Activated CD8-positive, alpha-beta memory T cell treated with anti-CD3 and anti-CD28 coated beads, Interleukin-2, amount 10 ng/mL, durations not matched to agents 7 days and 5 days (primary cell): ENCODE data around the gene WTAP. TPM values are rescaled to one million over a fixed set of nuclear protein-coding genes. Genes with fewer than 3 reads are reported as not detected.
"Not testable (repeated sequence)": the region's sequence is repeated elsewhere in the genome, so short reads cannot be mapped to it uniquely, and the experiment has no call there.

Experiments
- ATAC-seq: fragments of 150-1000 bp; cut with Tn5 transposase; one replicate; pipeline ENCODE4 v1.10.0; 2021; ENCODE audit warnings: moderate library complexity
- CTCF ChIA-PET: fragments of 350-600 bp; sonication (Branson Sonifier 250); formaldehyde crosslinking; loops from one replicate; lab custom pipeline; 2021; ENCODE audit warnings: antibody characterized with exemption; lab: Charles Lee
- DNase-seq: peaks from one replicate; pipeline ENCODE4 v3.0.0-alpha.2; 2020
- H3K27ac Mint-ChIP-seq: one replicate; pipeline ENCODE4 v1.8.0; 2021; ENCODE audit warnings: mild to moderate bottlenecking, mixed read lengths
- H3K27me3 Mint-ChIP-seq: one replicate; pipeline ENCODE4 v1.8.0; 2021; ENCODE audit warnings: mixed read lengths
- H3K36me3 Mint-ChIP-seq: one replicate; pipeline ENCODE4 v1.8.0; 2021; ENCODE audit warnings: mild to moderate bottlenecking, mixed read lengths
- H3K4me1 Mint-ChIP-seq: one replicate; pipeline ENCODE4 v1.8.0; 2021; ENCODE audit warnings: mixed read lengths
- H3K4me3 Mint-ChIP-seq: one replicate; pipeline ENCODE4 v1.8.0; 2021; ENCODE audit warnings: mild to moderate bottlenecking, moderate library complexity, mixed read lengths
- H3K9me3 Mint-ChIP-seq: one replicate; pipeline ENCODE4 v1.8.0; 2022; ENCODE audit warnings: low read depth, mixed read lengths
- total RNA-seq, 2 experiments: library from RNA; stranded (reverse); gene quantifications; one replicate each; pipeline ENCODE4 v1.2.3, GENCODE V29; 2021

WTAP gene
- total RNA-seq, 2 experiments from 2014 or later = 103 to 128 TPM

GRCh38 chr6:159725208-159725607, 2.1 kb upstream of the WTAP start:
- H3K4me1 Mint-ChIP-seq = peaks cover 30% of the 10 kb centered on the region
- not testable (repeated sequence) for H3K27ac Mint-ChIP-seq

DNA sequence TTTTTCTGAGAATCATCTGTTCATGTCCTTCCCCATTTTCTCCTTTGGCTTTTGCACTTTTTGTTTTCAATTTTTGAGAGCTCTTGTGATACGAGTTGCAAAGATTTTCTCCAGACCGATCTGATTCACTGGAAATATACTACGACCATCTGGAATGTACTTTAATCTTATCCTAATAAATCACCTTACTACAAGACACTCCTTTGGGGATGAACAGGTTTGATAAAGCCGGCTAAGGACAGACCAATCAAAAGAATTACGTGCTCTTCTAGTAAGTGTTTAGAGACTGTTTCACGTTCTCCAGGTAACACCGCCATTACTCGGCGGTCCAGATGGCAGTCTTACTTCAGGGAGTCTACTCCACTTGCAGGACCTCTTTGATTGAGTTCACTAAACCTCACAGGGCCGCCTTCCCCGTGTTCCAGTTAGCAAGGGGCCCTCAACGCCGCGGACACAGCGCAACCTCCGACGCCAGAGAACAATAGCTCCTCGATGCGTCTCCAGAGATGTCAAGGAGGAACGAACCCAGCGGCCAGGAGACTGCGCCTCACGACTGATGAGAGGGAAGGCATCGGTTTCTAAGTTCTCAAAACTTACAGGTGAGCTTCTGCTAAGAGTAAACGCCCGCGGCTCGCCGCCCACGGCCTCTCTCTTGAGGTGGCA, 920 bp upstream of the WTAP start:
- H3K4me3 Mint-ChIP-seq = peak overlapping the region; percentile 88
- DNase-seq = no peak
- ATAC-seq = no peak
- H3K4me1 Mint-ChIP-seq = peaks cover 37% of the 10 kb centered on the region
- H3K36me3 Mint-ChIP-seq = peaks cover 43% of the 10 kb centered on the region
- H3K27me3 Mint-ChIP-seq = no peaks in the 10 kb centered on the region
- H3K27ac Mint-ChIP-seq = peak overlapping the region; percentile 97
- peaks cover 9% of the 10 kb centered on the region for H3K9me3 Mint-ChIP-seq
- CTCF ChIA-PET = interaction anchor here (0.7 to 2.1 kb wide), 9 partner anchors 33 to 244 kb away, joined by 3 to 15 read pairs (median 4); partner anchors contain the start of genes ACAT2, MRPL18 and TCP1

More at GRCh38 chr6:159725208-159725607, 2.1 kb upstream of the WTAP start:
- CTCF ChIA-PET = interaction anchor here (1.2 to 2.1 kb wide), 2 partner anchors 32 to 35 kb away, joined by 3 to 10 read pairs; partner anchors contain the start of genes ACAT2 and SOD2
- H3K36me3 Mint-ChIP-seq = peaks cover 37% of the 10 kb centered on the region
- DNase-seq, ATAC-seq, H3K27me3 Mint-ChIP-seq, H3K9me3 Mint-ChIP-seq, H3K4me3 Mint-ChIP-seq: not testable (repeated sequence)

DNA sequence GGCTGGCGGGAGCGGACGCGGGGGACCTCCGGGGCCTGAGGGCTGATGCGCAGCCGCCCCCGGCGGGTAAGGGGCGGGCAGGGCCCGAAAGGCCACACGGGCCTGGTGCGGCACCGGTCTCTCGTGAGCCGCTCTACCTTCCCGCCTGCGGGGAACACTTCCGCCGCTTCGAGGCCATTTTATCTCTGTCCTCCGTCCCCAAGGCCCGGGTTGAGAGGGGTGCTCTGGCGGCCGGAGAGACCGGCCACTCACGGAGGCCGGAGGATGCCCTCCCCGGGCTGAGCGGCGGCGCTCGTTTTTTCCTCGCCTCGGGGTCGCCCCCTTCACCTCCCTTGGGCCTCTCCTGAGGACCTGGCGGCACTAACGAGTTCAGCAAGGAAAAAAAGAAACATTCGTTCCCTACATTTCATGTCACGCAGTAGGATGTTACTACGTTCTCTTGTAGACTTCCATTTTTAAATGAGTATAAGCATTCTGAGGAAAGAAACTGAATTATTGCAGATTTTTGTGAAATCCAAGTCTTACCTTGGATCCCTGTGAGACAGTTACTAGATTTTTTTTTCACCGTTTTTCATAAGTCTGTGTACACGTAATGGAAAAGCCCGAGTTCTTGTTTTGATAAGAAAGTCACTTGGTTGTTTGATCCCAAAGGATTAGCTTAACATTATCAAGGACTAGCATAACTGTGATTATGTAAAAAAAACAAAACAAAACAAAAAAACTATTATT, 575 bp downstream of the WTAP start:
- CTCF ChIA-PET = interaction anchor here (0.9 to 2.1 kb wide), 7 partner anchors 13 to 62 kb away, joined by 3 to 12 read pairs (median 3); partner anchors contain the start of genes MRPL18 and TCP1
- Mint-ChIP-seq H3K4me1 (peaks cover 46% of the 10 kb centered on the region), H3K27me3 (no peaks in the 10 kb centered on the region), H3K9me3 (peaks cover 4% of the 10 kb centered on the region), H3K4me3 (peak overlapping the region; percentile 88), H3K27ac (peak overlapping the region; percentile 93), H3K36me3 (peaks cover 44% of the 10 kb centered on the region)
- DNase-seq (peak; percentile 74), ATAC-seq (no peak)

GRCh38 chr6:159728531-159728964, 1.2 kb downstream of the WTAP start:
- CTCF ChIA-PET = interaction anchor here (0.9 to 2.1 kb wide), 6 partner anchors 10 to 61 kb away, joined by 3 to 12 read pairs (median 3); partner anchors contain the start of genes MRPL18 and TCP1
- H3K4me1 Mint-ChIP-seq = peaks cover 44% of the 10 kb centered on the region

GRCh38 chr6:159729598-159730331, 2.5 kb downstream of the WTAP start:
- no peak for DNase-seq
- Mint-ChIP-seq H3K9me3 (no peaks in the 10 kb centered on the region), H3K27me3 (no peaks in the 10 kb centered on the region), H3K27ac (peak overlapping the region; percentile 74), H3K4me1 (peaks cover 51% of the 10 kb centered on the region), H3K36me3 (peaks cover 39% of the 10 kb centered on the region), H3K4me3 (peak overlapping the region; percentile 88)
- no peak for ATAC-seq
- CTCF ChIA-PET = interaction anchor here (0.8 to 2.1 kb wide), 5 partner anchors 9 to 60 kb away, joined by 3 to 12 read pairs (median 3); partner anchors contain the start of genes ACAT2, MRPL18 and TCP1

More at GRCh38 chr6:159728531-159728964, 1.2 kb downstream of the WTAP start:
- peaks cover 38% of the 10 kb centered on the region for H3K36me3 Mint-ChIP-seq
- DNase-seq (no peak), ATAC-seq (no peak)
- peak overlapping the region; percentile 93 for H3K27ac Mint-ChIP-seq
- H3K9me3 Mint-ChIP-seq = no peaks in the 10 kb centered on the region
- H3K4me3 Mint-ChIP-seq = peak overlapping the region; percentile 88
- H3K27me3 Mint-ChIP-seq = no peaks in the 10 kb centered on the region

DNA sequence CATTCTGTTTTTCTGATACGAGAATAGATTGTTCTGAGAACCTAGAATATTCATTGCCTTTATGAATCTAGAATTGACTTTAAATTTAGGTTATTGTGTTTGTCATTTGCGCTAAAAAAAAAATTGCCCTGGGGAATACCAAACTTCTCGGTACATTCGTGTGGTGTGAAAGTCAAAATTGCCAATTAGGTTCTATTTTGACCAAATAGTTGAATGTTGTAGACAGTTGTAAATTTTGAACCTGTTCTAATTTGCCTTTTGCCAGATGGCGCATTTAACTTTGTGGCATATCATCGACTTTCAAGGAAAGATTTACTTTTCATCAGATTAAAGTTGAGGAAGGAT, 3.0 kb downstream of the WTAP start:
- H3K27ac Mint-ChIP-seq = no peak overlapping the region
- DNase-seq = no peak
- peak overlapping the region; percentile 88 for H3K4me3 Mint-ChIP-seq
- CTCF ChIA-PET = interaction anchor here (1.0 to 1.6 kb wide), 3 partner anchors 13 to 31 kb away, joined by 3 to 6 read pairs (median 3); partner anchors contain the start of gene ACAT2
- peaks cover 39% of the 10 kb centered on the region for H3K36me3 Mint-ChIP-seq
- H3K4me1 Mint-ChIP-seq = peaks cover 49% of the 10 kb centered on the region
- H3K27me3 Mint-ChIP-seq = no peaks in the 10 kb centered on the region
- no peaks in the 10 kb centered on the region for H3K9me3 Mint-ChIP-seq
- no peak for ATAC-seq

GRCh38 chr6:159732550-159732949, 5.2 kb downstream of the WTAP start:
- Mint-ChIP-seq H3K36me3 (peaks cover 37% of the 10 kb centered on the region), H3K4me1 (peaks cover 44% of the 10 kb centered on the region)
- not testable (repeated sequence) for H3K4me3 Mint-ChIP-seq, DNase-seq, H3K9me3 Mint-ChIP-seq, ATAC-seq, H3K27me3 Mint-ChIP-seq, H3K27ac Mint-ChIP-seq
- CTCF ChIA-PET = interaction anchor here (0.7 to 1.5 kb wide), 2 partner anchors 14 to 29 kb away, joined by 3 read pairs; no protein-coding TSS in a partner anchor

DNA sequence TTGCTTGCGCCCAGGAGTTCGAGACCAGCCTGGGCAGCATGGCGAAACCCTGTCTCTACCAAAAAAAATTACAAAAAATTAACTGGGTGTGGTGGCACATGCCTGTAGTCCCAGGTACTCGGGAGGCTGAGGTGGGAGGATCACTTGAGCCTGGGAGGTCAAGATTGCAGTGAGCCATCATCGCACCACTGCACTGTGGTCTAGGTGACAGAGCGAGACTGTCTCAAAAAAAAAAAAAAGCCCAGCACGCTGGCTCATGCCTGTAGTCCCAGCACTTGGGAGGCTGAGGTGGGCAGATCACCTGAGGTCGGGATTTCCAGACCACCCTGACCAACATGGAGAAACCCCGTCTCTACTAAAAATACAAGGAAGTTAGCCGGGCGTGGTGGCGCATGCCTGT, 6.1 kb downstream of the WTAP start:
- Mint-ChIP-seq H3K4me1 (peaks cover 49% of the 10 kb centered on the region), H3K36me3 (peaks cover 39% of the 10 kb centered on the region)
- H3K27ac Mint-ChIP-seq, H3K9me3 Mint-ChIP-seq, H3K4me3 Mint-ChIP-seq, DNase-seq, H3K27me3 Mint-ChIP-seq: not testable (repeated sequence)
- peak; percentile 11 for ATAC-seq
- CTCF ChIA-PET = interaction anchor here (1.5 kb wide), 1 partner anchor 30 kb away, joined by 3 read pairs; no protein-coding TSS in a partner anchor

DNA sequence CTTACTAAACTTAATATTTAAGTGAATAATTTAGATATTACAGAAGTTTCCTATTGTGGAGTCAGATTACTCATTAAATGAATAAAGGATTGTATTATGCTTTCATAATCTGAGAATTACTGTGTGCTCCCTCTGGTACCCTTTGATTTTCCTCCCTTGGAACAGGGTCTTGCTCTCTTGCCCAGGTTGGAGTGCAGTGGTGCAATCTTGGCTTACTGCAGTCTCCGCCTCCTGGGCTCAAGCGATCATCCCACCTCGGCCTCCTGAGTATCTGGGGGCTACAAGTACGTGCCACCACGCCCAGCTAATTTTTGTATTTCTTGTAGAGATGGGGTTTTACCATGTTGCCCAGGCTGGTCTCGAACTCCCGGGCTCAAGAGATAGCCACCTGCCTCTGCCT, 9.6 kb downstream of the WTAP start:
- DNase-seq = no peak
- Mint-ChIP-seq H3K4me3 (no peak overlapping the region), H3K36me3 (peaks cover 32% of the 10 kb centered on the region), H3K27ac (no peak overlapping the region), H3K27me3 (no peaks in the 10 kb centered on the region), H3K9me3 (no peaks in the 10 kb centered on the region), H3K4me1 (peaks cover 36% of the 10 kb centered on the region)
- CTCF ChIA-PET = interaction anchor here (1.2 to 1.5 kb wide), 2 partner anchors 23 to 46 kb away, joined by 3 read pairs; no protein-coding TSS in a partner anchor
- no peak for ATAC-seq

DNA sequence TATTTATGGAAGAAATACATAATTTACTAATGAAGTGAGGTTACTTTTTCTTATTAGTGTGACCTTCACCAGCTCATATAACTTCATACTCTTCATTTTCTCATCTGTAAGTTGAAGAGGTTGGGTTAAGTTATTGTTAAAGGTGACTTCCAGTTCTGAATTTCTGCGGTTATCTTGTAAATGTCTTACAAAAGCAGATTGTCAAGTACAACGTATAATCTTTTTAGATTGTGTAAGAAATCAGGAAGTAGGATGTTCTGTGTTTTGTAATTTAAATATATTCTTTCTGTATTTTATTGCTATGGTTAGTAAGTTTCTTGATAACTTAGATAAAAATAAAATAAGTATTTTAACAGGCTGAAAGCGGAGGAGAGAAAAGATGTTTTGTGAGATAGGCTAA, 12.0 kb downstream of the WTAP start:
- no peaks in the 10 kb centered on the region for H3K27me3 Mint-ChIP-seq

GRCh38 chr6:159742165-159742564, 14.9 kb downstream of the WTAP start:
- H3K9me3 Mint-ChIP-seq = no peaks in the 10 kb centered on the region
- H3K36me3 Mint-ChIP-seq = peaks cover 56% of the 10 kb centered on the region
- CTCF ChIA-PET = no interaction called here
- no peaks in the 10 kb centered on the region for H3K27me3 Mint-ChIP-seq
- peaks cover 20% of the 10 kb centered on the region for H3K4me1 Mint-ChIP-seq
- H3K4me3 Mint-ChIP-seq = no peak overlapping the region
- ATAC-seq (no peak), DNase-seq (no peak)
- H3K27ac Mint-ChIP-seq = no peak overlapping the region

More for the DNA sequence above, 12.0 kb downstream of the WTAP start:
- no peak for ATAC-seq
- Mint-ChIP-seq H3K4me1 (peaks cover 26% of the 10 kb centered on the region), H3K9me3 (no peaks in the 10 kb centered on the region), H3K36me3 (peaks cover 38% of the 10 kb centered on the region), H3K4me3 (no peak overlapping the region), H3K27ac (no peak overlapping the region)
- no peak for DNase-seq
- CTCF ChIA-PET = interaction anchor here (1.2 to 1.5 kb wide), 3 partner anchors 10 to 21 kb away, joined by 3 to 6 read pairs (median 3); no protein-coding TSS in a partner anchor

GRCh38 chr6:159745081-159745480, 17.8 kb downstream of the WTAP start:
- no peak overlapping the region for H3K4me3 Mint-ChIP-seq
- ATAC-seq = no peak
- no peak for DNase-seq
- no peaks in the 10 kb centered on the region for H3K27me3 Mint-ChIP-seq
- H3K9me3 Mint-ChIP-seq = no peaks in the 10 kb centered on the region
- H3K4me1 Mint-ChIP-seq = peaks cover 12% of the 10 kb centered on the region
- H3K36me3 Mint-ChIP-seq = peaks cover 70% of the 10 kb centered on the region
- H3K27ac Mint-ChIP-seq = no peak overlapping the region
- CTCF ChIA-PET = no interaction called here
